ENCODE measurements around the gene COL12A1. TPM values are rescaled to one million over a fixed set of nuclear protein-coding genes. Genes with fewer than 3 reads are reported as not detected.
"Not testable (repeated sequence)": the region's sequence is repeated elsewhere in the genome, so short reads cannot be mapped to it uniquely, and the experiment has no call there.

Gene COL12A1
- total RNA-seq, 1 donor from 2014 or later, result not detected

GRCh38 chr6:75213112-75213511 is 7.3 kb upstream of the COL12A1 start:
- intact Hi-C loops (cut with micrococcal nuclease), result loop anchor here (5.0 kb wide), 1 partner anchor 314 kb away; no protein-coding TSS in a partner anchor

DNA sequence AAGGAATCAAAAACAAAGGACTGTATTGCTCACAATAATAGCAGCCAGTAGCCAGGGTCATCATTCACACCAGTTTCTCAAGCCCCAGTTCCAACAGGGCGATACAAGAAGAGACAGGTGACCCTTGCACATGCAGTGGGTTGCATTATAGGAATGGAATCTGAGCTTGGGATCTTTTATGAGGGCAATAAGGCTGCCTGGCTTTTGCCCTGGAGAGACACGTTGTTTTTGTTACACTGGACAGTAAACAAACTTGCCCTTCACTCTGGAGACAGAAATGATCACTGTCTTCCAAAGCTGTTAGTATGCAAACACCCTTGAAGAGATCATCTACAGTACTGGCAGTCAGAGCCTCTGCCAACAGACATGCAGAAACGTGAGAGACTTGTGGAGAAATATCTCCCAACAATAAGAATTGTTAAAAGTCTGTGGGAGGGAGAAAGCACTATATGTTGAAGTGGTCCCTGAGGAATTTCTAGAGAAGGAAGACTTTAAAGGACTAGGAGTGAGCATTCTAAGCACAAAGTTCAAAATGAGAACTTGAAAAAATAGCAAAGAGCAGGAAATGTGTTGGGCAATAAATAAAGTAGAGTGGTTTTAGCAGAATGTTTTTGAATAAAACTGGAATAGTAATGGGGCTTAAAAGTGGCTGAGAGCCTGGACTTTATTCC is 6.2 kb upstream of the COL12A1 start:
- intact Hi-C loops (cut with micrococcal nuclease), result loop anchor here (5.0 kb wide), 1 partner anchor 315 kb away; no protein-coding TSS in a partner anchor

DNA sequence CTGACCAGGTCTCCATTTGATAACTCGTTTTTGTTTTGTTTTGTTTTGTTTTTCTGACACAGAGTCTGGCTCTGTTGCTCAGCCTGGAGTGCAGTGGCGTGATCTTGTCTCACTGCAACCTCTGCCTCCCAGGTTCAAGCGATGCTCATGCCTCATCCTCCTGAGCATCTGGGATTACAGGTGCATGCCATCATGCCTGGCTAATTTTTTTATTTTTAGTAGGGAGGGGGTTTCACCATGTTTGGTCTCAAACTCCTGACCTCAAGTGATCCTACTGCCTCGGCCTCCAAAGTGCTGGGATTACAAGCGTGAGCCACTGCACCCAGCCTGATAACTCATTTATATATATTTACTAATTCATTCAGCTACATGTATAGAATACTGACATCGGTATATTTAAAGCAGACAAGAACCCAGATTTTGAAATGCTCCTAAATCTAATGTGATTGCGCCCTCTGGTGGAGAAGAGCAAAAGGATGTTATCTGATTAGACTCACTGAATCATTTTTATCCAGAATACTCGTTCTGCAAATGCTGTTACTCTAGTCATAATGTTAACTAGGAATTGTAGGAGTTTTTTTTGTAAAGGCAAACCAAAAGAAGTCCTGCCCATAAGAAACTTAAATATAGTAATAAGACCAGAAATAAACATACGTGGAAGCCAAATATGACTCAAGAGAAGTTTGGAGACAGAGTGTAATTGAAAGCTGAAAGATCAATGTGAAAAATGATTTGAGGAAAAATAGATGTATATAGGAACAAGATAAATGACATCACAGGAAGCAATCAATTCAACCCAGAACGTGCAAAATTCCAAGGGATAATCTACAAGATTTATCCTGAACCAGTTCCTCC is 5.3 kb upstream of the COL12A1 start:
- intact Hi-C loops (cut with micrococcal nuclease), result loop anchor here (5.0 kb wide), 1 partner anchor 316 kb away; no protein-coding TSS in a partner anchor

DNA sequence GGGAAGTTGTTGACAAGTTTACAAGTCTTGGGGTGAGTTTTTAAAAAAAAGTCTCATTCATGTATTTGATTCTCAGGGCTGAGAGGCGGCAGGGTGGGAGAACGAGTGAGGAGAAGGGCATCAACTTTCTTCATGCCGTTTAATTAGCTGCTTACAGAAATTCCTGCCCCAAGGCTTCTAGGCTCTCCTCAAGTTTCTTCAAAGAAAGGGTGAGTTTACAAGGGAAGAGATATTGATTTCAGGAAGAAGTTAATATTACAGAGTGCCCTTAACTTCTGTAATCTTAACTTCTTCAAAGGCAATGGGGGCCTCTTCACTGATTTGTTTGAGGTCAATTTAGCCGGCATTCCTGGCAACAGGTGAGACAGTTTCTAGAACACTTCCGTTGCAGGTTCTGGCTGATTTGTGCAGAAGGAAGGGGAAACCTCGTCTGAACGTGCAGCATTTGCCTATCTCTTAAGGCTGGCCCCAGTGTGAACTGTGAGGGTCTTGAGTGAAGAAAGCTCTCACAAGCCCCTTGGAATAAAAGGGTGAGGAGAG is 3.4 kb upstream of the COL12A1 start:
- intact Hi-C loops (cut with micrococcal nuclease), result loop anchor here (1.0 to 10.0 kb wide), 5 partner anchors 634 to 1534 kb away; no protein-coding TSS in a partner anchor

DNA sequence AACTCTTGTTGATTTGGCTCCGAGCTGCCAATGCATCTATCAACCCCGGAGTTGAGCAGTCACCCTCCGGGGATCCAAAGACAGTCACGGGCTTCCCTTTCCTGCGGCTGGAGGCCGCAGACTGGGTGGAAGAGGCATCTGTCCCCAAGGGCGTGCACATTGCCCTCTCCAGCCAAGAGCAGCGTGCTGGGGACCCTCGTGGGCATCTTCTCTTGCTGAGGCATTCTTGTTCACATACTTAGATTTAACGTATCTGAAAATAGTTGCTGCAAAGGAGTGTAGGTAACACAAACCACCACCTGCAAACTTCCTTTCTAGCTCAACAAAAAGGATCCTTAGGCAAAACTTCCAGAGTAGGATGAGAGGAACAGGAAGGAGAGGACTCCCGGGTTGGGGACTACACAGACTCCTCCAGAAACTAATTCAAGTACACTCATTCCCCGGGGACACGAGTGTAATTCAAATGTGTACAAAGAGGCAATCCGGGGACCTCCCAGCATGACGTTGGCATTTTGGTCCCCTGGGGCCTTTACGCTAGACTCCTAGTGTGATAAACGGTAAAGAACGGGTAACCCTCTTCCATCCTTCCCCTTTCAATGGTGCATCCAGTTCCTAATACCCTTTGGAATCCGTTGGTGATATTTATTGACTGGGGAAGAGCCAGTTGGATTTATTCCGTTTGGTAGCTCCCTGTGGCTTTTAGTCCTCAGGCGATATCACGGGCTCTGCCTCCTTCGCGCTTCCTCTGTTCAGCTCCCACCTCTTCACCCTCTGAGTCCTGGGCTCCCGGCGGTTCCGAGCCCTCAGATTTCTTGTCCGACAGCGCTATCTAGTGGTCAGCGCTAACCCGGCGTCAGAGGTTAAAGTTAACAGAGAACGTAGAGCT is 2.7 kb upstream of the COL12A1 start:
- intact Hi-C loops (cut with micrococcal nuclease), result loop anchor here (1.0 to 10.0 kb wide), 5 partner anchors 634 to 1534 kb away; no protein-coding TSS in a partner anchor

GRCh38 chr6:75206576-75207342 is 906 bp upstream of the COL12A1 start:
- intact Hi-C loops (cut with micrococcal nuclease), result loop anchor here (10.0 kb wide), 1 partner anchor 632 kb away; no protein-coding TSS in a partner anchor

GRCh38 chr6:75204959-75205775 is 686 bp downstream of the COL12A1 start:
- intact Hi-C loops (cut with micrococcal nuclease), result loop anchor here (2.0 to 10.0 kb wide), 2 partner anchors 630 to 1234 kb away; no protein-coding TSS in a partner anchor

GRCh38 chr6:75204217-75204958 is 1.5 kb downstream of the COL12A1 start:
- intact Hi-C loops (cut with micrococcal nuclease), result loop anchor here (2.0 to 10.0 kb wide), 2 partner anchors 630 to 1234 kb away; no protein-coding TSS in a partner anchor

- intact Hi-C loops (cut with micrococcal nuclease), result loop anchor here (2.0 to 10.0 kb wide), 2 partner anchors 629 to 1233 kb away; no protein-coding TSS in a partner anchor
Observed at GRCh38 chr6:75203721-75204120, 2.1 kb downstream of the COL12A1 start.

DNA sequence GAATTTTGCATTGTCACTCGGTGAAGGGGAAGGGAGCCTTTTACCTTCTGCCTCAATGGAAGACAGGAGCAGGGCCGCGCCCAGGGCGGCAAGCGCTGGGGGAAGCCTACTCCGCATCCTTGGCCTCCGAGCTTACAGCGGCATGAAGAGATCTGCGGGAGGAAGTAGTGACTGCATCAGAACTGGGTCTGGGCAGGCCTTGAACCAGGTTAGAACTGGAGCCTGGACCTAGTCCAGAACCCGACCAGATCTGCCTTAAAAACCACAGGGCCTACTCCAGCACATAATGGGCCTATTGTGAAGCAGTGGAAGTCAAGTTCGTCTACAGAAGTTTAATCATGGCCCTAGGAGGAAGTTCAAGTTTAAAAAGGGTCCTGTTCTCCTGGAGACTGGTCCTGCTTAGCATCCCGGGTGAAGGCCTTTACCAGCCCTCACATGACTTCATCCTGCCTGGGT is 3.1 kb downstream of the COL12A1 start:
- intact Hi-C loops (cut with micrococcal nuclease), result loop anchor here (10.0 kb wide), 1 partner anchor 628 kb away; no protein-coding TSS in a partner anchor

DNA sequence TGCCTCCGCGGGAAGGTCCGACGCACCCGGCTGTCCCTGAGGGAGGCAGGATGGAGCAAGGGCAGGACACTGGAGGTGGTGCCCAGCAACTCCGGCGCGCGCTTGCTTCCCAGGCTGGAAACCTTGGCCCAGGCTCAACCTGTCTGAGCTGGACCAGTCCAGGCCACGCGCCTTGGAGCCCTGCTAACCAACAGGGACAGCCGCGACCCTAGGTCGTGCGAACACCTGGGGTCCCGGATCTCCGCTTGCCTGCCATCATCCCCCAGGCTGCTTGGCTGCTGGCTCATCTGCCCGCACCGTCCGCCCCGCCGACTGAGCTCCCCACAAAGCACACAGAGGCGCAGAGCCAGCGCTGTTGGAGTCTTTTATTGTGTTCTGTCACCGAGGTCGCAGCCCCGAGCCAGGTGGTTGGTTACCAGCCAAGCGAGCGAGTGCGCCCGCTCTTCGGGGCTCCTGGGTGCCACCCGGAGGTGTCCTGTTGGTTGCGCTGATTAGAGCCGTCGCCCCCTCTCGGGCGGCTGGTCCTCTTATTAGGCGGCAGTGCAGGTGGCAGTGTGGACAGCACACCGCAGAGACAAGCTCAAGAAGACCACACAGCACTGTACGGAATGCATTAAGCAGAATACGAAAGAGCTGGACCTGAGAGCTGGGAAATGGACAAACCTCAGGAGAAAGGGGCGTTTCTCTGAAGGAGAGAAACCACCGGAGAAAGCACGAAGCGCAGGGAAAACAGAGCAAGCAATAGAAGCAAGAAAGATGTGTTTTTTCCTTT is 3.8 kb downstream of the COL12A1 start:
- intact Hi-C loops (cut with micrococcal nuclease), result loop anchor here (10.0 kb wide), 1 partner anchor 627 kb away; no protein-coding TSS in a partner anchor

DNA sequence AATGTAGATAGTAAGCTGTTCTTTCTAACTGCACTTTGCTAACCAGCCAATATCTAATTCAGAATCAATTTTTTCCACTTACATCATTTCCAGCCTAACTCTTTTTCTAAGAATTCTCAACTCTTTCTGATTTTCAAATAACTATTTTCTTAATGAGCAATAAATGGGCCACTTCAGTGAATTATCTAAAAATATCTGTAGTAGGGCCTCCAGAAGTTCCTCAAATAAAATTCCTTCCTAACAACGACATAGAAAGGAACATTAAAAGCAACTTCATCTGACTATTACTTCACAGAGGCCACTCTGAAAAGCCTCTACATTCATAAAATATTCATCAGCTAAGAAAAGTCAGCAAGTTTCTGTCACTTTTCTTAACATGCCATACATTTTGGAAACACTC is 4.8 kb downstream of the COL12A1 start:
- intact Hi-C loops (cut with micrococcal nuclease), result loop anchor here (10.0 kb wide), 1 partner anchor 626 kb away; no protein-coding TSS in a partner anchor

DNA sequence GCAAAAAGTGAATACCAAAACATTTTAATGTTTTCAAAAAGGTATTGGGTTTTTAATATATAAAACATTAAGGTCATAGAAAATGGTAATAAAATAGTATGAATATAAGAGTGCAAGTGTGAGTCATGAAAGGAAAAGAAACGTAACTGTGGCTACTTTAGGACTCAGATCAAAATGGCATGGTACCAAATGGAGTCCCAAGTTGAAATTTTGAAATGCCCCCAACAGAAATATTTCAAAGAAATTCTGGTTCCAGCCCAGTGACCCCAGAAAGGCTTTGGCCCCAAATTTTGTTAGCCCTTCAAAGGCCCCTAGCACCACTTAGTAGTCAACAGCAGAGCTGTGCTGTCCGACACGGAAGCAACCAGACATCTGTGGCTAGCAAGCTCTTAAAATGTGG is 6.0 kb downstream of the COL12A1 start:
- intact Hi-C loops (cut with micrococcal nuclease), result loop anchor here (10.0 kb wide), 1 partner anchor 625 kb away; no protein-coding TSS in a partner anchor

GRCh38 chr6:75196081-75196687 is 9.7 kb downstream of the COL12A1 start:
- intact Hi-C loops (cut with micrococcal nuclease), result no loop called here

DNA sequence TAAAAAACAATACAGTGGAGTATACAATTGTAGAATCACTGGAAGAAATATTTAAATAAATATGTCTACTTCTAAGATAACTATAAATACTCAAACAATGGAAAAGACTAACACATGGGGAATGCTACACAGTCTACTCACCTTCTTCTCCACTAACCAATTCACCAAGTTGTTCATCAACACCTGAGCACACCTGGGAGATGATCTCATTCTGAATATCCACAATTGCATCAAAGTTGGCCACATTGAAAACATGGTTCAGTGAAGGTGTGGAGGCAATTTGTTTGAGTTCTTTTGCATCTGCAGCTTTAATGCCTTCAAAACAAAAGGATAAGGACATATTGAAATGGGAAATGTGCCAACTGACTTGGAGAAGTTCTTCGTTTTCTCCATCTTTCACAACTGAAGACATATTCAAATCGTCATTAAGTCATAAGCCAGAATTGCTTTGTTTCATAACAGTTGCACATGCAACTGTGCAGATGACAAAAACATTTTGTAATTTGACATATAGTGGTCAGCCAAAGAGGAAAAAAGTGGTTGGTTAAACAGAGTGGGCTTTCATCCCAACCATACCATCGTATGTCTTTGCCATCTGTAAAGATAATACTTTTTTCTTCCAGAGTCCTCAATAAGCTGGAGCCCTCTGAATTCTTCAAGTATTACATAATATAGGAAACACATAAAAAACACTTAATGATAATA is 17.5 kb downstream of the COL12A1 start:
- intact Hi-C loops (cut with micrococcal nuclease), result no loop called here

DNA sequence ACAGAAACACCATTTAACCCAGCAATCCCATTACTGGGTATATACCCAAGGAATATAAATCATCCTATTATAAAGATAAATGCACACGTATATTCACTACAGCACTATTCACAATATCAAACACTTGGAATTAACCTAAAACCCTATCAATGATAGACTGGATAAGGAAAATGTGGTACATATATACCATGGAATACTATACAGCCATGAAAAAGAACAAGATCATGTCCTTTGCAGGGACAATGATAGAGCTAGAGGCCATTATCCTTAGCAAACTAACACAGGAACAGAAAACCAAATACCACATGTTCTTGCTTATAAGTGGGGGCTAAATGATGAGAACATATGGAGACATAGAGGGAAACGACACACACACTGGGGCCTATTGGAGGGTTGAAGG is 19.3 kb downstream of the COL12A1 start:
- intact Hi-C loops (cut with micrococcal nuclease), result not testable (repeated sequence)
